Epidermal melanocyte (primary cell): ENCODE measurements around the gene BSCL2.
"Not testable (repeated sequence)": the region's sequence is repeated elsewhere in the genome, so short reads cannot be mapped to it uniquely, and the experiment has no call there.

ENCODE experiments used
- DNase-seq: peaks from one replicate; pipeline ENCODE4 v3.0.0; 2011; ENCODE audit warnings: low spot score; ENCODE audit not compliant: insufficient read length

Gene BSCL2

DNA sequence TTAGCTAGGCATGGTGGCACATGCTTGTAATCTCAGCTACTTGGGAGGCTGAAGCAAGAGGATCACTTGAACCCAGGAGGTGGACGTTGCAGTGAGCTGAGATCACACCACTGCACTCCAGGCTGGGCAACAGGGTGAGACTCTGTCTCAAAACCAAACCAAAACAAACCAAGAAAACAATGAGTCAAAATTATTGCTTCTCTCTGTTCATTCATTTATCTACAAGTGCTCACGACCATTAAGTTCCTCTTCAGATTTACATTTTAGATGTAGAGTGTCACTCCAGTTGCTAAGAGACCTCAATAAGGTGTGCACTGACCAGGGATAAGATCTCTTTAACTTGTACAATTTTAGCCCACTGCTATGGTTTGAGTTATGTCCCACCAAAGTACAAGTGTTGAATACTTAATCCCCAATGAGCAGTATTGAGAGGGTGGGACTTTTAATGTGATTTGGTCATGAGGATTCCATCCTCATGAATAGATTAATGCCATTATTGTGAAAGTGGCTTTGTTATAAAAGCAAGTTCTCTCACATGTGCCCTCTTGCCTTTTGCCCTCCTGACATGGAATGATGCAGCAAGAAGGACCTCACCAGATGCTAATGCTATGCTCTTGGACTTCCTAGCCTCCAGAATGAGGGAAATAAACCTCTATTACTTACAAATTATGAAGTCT lies 12.2 kb upstream of the BSCL2 start:
- DNase-seq: no peak

DNA sequence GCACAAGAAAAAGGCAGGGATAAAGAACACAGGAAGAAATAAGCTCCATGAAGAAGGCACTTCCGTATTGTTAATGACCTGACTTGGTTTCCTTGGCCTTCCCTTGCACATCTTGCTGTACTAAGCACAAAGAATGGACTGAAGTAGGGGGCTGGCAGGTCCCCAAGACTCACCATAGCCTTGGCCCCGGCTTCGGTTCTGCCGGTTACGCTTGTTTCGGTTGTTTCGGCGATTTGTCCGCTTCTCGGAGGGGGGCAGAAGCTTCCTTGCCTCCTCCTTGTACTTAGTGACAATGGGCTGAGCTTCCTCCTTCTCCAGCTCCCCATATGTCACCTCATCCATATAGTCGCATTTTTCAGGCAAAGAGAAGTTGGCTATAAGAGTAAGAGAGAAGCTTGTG lies 9.6 kb upstream of the BSCL2 start:
- DNase-seq: no peak

DNA sequence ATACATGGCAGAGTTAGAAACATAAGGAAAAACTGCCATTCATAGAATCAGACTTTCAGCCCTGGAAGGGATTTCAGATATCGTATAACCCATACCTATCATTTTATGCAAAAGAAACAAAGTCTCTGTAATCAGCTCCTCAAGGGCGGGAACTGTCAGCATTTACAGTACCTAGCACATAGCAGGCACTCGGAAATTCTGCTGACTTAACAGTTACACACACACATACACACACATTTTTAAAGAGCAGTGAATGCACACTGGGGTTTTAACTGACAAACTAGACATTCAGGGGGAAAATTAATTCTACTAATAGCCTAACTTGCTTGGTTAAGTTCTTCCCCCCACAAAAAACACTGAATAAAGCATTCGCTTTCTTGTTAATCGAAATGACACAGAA lies 9.0 kb upstream of the BSCL2 start:
- no peak for DNase-seq

DNA sequence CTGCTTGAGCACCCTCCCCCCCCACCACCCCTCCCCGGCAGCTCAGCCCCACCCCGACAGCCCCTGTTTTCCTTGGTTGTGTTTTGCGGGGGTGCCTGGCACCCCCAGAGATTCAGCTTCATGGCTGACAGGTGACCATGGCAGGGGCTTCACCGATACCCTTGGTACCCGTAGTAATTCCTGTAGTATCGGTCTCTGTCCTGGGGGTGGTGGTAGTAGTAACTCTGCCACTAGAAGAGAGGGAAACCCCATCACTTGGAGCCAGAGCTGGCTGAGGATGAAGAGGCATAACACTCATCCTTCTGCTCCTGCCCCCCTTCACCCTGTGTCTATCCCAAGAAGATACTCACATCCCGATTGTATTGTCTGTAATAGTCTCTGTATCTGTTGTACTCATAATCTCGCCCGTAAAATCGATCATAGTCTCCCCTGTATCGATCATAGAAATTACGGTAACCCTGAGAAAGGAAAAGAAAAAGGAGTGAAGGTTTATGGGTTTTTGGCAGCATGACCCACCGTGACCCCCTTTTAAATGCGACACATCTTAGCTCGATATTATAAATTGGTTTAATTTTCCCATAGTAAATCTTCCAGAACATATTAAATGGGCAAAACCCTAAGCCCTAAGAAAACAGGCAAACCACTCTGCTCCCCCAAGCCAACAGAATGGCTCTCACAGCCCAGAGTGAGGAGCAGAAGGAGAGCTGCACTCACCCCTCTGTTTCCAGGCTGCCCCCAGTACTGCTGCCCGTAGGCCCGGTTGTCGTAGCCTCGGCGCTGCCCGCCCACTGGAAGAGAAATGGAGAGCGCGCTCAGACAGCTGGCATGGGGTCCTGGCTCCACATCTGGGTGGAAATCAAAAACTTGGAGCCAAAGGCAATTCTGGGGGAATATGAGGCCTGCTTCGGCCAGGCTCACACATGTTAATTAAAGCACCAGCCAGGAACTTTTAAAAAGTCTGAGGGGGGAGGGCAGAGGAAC lies 8.2 kb upstream of the BSCL2 start:
- DNase-seq: no peak

DNA sequence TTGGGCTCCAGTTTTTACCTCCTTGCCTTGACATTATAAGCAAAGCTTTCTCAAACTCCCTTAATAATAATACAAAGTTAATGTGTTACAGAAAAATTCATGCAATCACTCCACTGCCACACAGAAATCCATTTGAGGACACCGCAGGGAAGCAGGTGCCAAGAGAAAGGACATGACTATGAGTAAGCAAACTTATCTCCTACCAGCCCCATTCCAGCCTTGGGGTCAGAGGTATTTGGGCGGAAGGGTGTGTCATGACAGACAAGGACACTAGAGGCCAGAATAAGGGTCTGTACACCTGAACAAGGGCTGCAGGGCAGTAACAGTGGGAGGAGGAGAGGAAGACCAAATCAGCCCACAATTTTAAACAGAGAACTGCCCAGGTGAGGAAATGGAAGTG lies 6.1 kb upstream of the BSCL2 start:
- no peak for DNase-seq

DNA sequence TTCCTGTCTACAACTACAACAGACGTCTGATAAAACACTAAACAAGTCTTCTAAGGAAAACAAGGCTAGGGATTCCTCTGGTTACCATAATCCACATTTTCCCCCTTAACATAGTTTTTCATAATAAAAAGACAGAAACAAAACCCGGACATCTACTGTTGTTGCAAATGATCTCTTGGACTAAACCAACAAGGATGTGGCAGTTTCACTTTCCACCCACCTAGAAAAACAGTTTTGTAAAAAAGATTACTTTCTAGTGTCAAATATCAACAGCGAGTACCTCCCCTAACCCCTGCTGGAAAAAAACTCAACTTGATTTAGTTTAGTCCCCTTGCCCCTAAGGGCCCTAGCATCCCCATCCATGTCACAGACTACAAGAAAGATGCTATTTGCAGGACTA lies 5.6 kb upstream of the BSCL2 start:
- no peak for DNase-seq

DNA sequence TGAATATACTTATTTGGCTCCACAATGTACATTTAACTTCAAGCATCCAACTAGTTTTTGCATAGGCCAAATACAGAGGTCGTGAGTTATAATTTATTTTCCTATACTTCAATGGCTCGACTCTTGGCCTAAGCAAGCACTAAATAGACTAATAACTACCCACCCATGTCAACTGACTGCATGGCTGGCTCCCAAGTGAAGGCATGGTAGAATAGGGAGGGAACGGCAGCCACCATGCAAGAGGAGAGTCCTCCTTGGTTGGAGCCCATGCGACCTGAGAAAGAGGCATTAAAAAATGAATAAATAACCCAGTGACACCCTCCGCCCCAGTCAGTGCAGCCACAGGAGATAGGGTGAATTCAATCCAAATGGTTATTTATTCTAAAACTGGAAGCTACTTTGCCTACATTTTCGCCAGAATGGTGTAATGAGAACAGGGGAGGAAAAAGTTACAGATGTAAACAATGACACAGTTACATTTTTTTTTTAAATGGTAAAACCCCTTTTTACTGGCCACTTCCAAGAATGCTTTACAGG lies 5.1 kb upstream of the BSCL2 start:
- no peak for DNase-seq

DNA sequence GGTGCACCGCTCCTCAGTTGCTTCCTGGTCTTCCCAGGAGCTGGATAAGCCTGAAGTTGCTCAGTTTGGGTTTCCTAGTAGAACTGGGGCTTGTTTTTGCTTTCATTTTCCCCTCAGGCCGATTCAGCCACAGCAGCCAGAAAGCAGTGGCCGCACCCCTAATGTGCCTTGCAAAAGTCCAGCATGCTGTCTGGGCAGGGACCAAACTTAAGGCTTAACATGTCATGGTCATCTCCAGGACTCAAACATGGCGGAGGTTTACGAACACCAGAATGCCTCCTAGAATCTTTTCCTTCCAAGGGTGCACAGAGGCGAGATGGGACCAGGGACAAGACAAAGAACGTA lies 2.7 kb upstream of the BSCL2 start:
- DNase-seq: no peak

DNA sequence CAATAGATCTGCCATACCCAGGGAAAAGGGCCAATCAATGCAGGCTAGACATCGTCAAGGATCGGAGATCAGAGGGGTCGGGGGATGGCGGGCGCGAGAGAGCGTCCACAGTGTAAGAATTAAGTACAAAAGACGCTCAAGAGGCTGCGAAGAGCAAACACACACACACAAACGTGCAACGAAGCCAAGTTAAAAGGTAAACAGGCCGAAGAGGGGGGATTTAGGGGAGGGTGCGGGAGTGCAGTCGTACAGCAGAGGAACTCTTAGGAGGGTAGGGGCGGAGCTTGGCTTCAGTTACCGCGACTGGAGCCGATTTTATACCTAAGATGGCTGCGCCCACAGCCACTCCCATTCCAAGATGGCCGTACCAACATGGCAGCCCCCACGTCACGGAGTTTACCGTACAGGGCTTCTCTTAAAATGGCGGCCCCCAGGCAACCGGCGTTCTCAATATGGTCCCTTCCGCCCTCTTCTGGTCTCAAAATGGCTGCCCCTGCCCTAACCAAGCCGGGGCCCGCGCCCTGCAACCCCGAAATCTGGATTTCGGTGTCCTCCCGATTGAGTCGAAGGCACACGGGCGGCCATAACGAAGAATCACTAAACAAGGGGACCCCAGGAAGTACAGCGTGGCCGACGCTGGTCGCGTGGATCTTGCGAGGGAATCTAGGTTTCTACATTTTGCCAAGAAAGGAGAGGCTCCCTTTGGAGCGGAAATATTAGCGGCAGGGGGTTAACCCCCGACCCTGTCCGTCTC lies 2.2 kb upstream of the BSCL2 start:
- DNase-seq: peak; percentile 92

DNA sequence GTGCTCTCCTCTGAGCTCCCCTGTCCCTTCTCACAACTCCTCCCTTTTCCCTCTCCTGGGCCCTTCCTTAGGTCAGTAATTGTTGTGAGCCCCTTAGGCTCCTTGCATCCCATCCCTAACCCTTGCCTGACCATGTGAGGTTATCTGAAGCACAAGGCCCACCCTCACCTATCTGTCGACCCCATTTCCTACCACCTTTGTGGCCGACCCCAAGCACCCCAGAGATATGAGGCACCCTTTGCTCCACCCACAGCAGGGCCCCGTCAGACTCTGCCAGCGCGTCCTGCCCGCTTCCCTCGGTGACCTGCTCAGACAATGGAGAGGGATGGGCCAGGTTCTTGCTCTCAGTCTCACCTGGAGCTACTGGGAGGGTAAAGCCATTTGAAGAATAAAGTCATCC lies 1.6 kb upstream of the BSCL2 start:
- DNase-seq: no peak

DNA sequence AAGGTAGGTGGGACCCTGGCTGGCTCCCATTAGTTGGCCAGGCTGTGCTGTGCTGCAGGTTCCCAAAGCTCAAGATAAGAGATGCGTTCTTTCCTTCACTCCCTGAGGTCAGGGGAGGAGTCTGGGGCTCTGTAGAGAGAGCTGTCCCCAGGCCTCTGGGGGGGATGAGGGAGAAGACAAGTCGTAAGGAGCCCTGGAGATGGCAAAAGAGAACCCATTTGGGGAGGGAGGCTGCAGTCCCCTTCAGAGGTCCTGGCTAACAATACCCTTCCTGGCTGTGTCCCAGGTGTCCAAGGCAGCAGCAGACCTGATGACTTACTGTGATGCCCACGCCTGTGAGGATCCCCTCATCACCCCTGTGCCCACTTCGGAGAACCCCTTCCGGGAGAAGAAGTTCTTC lies 1.2 kb upstream of the BSCL2 start:
- DNase-seq: no peak

DNA sequence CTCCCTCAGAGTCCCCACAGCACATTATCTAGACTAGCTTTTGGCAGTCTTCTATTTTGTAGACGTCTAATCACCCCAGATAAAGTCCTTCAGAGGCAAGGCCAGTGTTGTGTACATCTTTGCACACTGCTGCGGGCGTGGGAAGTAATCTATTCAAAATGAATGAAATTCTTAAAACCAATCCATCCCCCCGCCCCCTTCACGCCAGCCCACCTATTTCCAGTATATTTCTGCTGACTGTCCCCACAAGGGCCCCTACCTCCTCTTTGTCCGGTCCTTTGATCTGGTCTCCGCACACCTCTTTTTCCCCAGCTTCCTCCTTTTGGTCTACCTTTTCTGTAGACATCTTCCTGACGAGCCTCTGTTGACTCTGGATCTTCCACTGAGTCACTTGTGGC lies 375 bp downstream of the BSCL2 start:
- no peak for DNase-seq

DNA sequence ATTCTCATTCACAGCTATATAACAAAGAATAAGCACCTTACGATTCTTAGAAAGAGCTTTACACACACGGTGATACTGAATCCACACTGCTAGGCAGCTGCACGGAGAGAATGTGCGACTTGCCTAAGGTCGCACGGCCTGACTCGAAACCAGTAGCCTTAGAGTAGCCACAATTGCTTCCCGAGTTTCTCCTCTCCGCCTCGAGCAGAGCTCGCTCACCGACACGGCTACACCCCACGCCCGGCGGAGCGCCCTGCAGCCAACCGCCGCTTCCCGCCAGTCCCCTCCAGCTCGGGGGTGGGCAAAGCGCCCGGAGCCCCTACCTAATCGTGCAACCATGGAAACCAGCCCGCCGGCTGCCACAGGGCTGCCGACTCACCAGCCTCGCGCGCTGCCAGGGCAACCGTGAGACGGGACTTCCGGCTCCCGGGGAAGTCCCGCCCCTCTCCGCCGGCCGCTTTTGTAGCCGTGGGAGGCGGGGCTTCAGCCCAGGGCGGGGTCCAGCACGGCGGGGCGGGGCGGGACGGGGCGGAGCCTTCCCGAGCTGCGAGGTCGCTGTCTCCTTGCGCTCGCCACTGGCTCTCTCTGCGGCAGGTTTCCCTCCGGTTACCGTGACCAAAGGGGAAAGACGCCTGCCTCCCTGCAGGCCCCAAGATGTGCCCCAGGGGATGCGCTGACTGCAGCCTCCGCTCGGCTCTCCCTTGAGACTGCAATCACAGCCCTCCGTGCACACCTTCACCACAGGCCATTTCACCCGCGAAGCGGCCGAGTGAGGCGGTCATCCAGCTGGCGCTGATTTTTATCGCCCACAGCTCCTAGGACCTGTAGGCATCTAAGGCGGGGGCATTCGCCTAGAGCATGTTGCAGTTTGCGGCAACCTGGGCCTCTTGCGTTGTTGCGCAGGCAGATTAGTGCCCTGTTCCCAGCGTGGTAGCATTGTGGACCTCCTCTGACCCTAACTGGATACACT lies 1.1 kb downstream of the BSCL2 start:
- DNase-seq: peak; percentile 79

DNA sequence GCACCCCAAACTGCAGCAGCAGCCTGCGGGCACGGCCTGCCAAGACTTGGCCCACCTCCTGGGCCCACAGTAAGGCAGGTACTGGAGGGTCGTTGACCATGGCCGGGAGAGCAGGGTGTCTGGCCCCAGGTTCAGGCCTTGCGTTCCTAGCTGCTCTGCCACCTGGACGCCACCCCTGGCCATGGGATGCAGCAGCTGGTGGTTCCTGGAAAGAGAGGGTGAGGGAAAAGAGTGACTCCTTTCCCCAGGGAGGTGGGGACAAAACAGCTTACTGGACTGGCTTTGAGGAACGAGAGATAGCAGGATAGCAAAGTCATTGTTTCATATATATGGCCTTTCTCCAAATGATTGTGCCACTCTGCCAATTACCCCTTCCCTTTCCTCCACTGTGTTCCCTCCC lies 1.8 kb downstream of the BSCL2 start:
- DNase-seq: no peak

DNA sequence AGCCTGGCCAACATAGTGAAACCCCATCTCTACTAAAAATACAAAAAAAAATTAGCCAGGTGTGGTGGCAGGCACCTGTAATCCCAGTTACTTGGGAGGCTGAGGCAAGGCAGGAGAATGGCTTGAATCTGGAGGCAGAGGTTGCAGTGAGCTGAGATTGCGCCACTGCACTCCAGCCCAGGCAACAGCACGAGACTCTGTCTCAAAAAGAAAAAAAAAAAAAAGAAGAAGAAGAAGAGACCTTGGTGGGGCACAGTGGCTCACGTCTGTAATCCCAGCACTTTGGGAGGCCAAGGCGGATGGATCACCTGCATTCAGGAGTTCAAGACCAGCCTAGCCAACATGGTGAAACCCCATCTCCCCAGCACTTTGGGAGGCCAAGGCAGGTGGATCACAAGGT lies 3.3 kb downstream of the BSCL2 start:
- not testable (repeated sequence) for DNase-seq

DNA sequence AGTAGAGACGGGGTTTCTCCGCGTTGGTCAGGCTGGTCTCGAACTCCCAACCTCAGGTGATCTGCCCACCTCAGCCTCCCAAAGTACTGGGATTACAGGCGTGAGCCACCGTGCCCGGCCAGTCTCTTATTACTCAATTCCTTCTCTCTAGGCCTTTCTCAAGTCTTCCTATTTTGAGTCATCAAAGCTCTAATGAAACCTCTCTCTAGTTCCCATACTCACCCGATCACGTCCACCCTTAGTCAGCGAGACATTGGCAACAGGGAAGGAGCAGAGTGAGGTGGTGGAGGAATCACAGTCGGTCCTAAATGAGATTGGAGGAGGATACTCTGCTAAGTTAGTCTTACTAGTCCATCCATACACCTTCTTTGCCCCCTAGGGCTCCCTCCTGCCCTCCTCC lies 5.0 kb downstream of the BSCL2 start:
- DNase-seq: no peak

DNA sequence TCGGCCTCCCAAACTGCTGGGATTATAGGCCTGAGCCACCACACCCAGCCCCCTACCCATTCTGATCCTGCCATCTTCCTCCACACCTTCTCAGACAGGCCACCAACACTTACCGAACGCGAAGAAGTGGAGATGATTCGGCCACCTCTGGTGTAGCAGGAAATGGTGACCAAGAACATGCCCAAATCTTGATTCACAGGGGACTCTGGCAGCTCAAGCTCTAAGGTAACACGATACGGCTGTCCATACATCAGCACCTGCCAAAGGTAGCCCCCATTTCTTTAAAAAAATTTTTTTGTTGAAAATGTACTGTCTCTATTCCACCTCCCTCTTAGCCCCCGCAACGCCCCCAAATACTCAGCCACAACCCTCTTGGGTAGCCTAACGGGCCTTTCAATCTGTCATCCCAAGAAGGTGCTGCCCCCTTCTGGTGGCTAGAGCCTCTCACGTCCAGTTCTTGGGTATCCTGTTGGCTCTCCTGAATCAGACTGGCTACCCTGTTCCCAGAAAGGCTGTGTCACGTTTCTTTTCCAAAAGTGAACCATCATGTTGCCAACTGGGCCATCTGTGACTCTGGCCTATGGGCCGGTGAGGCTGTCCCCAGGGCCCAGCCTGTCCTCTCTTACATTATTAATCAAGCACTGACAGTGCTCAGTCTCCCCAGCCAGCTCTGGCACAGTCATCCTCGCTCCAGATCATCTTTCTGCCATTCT lies 12.6 kb downstream of the BSCL2 start:
- peak; percentile 69 for DNase-seq

DNA sequence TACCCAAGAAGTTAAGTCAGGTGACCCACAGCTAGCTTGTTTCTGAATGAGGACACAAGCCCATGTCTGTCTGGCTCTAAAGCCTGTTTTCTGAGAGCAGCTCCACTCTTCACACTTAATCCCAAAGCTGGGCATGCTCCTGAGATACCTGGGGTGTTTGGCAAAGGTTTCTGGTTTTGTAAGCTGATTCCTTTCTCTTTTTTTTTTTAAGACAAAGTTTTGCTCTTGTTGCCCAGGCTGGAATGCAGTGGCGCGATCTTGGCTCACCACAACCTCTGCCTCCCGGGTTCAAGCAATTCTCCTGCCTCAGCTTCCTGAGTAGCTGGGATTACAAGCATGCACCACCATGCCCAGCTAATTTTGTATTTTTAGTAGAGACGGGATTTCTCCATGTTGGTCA lies 13.6 kb downstream of the BSCL2 start:
- DNase-seq: not testable (repeated sequence)

DNA sequence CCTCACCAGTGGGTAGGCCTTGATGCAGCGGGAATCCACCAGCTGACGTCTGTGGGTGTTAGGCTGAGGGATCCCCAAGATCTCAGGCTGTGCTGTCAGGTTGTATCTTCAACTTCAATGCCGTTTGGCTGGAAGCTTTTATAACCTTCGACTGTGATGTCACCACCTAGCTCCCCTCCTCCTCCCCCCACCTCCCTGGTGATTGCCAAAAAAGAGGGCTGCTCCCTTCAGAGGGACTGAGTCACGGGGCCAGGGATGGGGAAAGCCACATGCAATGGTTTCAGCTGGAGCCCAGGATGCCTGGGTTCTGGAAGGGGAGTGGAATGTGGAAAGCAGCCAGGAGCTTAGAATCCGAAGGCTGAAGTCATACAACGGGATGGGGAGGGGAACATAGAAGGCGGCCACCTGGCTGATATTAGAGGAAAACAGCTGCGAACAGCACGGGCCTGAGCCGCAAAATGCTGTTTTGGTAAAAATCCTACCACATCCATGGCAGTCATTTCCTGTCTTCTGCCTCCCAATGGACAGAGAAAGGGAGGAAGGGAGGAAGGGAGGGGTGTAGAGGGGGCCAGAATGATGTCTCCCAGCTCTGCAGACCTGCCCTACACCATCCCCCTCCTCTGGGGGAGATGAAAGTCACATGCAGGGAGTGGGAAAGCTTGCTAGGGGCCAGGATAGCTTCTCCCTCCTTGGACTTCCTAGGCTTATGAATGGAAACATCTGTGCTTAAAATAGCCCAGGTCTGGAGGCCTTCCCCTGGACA lies 17.6 kb downstream of the BSCL2 start, which contains the start of gene LRRN4CL:
LRRN4CL (minus strand) TSS at position 110 of the 763 bp plus-strand sequence. CDS start 1,022 bp downstream, outside the sequence.
- peak; percentile 97 for DNase-seq
